ENCODE measurements around the gene PRKCI.
"Not testable (repeated sequence)": the region's sequence is repeated elsewhere in the genome, so short reads cannot be mapped to it uniquely, and the experiment has no call there.

PRKCI gene

DNA sequence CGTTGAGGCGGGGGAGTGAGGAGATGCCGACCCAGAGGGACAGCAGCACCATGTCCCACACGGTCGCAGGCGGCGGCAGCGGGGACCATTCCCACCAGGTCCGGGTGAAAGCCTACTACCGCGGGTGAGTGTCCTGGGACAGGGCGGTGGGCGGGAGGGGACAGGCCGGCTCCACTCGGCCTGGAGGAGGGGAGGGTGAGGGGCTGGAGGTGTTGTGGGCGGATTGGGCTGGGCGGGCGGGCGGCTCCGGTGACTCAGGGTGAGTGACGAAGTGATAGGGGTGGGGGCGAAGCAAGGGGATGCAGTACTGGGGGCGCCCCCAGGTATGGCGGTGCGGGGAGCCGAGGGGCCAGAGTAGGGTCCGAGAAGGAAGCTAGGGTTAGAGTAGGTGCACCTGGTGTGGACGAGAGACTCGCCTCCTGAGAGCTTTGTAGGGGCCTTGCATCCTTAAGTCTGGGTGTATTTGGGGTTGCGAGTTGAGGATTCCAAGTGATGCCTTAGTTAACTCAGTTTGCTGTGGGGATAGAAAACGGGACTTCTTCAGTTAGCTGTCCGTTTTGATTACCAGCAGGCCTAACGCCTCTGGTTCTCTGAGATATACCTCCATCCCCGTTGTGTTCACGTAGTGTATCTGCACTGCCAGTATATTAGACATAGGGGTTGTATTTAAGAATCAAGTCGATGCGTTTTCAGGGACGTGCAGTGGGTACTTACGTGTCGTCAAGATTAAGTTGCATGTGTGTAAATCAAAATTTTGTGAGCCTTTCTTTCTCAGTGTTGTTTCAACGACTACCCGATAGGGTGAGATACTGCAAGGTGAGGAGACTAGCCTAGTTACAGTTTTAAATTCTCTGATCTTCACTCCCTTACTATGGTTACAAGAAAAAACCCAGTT lies 670 bp downstream of the PRKCI start:
- DNase-seq (ENCODE audit: low read depth) = peak; percentile 22

DNA sequence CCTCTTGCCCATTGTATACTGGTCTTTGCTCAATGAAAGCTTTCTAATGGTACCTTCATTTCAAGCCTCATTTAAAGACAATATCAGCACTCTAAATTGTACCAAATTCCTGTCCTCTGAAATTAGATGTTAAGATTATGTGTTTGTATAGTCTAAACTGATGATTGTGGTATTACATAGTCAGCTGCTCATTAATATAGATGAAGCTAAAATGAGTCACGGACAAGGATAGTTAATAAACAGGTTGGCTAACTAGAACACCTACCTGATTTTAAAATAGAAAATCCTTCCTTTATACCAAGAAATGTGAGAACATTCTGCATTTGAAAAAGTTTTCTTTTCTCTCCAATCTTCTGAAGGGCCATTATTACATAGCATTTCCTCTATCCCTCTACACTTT lies 2.9 kb downstream of the PRKCI start:
- no peak for DNase-seq (ENCODE audit: low read depth)

DNA sequence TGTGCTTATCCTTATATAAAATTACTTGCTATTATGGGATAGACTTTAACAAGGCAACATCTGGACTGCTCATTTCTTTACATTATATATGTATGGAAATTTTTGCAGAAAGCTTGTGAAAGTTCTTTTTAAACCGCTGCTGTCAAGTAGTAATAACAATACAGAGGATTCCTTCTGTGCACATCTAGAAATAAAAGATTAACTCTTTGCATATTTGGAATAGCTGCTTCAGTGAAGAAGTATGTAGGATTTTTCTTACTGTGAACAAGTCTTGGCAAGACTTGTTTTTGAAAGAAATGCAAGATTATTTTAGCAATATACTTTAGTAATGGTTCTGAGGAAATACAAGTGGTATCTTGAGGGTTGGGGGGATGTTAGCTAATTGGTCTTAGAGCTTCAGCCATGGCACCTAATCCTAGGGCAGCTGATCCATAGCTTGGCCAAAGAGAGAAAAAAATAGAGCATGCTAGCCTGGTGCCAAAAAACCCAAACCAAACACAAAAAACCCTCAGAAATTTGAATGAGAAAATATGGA lies 4.3 kb downstream of the PRKCI start:
- DNase-seq (ENCODE audit: low read depth) = peak; percentile 48

DNA sequence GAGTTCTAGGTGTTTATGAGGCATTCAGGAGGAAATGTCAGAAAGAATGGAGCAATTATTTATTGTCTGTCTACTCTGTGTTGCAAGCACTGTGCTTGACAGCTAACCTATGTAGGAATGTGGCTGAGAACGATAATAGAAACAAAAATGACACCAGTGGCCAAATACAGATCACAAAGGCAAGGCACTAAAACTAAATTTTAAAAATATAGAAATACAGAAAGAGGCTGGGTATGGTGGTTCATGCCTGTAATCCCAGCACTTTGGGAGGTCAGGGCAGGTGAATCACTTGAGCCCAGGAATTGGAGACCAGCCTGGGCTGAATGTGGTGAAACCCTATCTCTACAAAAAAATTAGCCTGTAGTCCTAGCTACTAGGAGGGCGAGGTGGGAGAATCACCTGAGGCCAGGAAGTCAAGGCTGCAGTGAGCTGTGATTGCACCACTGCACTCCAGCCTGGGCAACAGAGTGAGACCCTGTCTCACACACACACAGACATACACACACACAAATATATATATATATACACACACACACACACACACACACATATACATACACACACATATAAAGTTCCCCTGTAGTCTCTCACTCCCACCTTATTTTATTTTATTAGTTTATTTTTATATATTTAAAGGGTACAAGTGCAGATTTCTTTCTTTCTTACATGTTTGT lies 6.0 kb downstream of the PRKCI start:
- DNase-seq (ENCODE audit: low read depth) = peak; percentile 49

DNA sequence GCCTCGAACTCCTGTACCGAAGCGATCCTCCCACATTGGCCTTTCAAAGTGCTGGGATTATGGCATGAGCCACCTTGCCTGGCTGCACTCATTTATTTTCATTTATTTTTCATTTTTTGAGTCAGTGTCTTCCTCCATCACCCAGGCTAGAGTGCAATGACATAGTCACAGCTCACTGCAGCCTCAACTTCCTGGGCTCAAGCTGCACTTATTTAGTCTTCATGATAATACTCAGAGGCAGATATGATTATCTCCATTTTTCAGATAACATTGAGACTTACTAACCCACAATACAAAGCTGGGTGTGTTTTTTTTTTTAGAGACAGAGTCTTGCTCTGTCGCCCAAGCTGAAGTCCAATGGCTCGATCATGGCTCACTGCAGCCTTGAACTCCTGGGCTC lies 10.0 kb downstream of the PRKCI start:
- peak; percentile 66 for DNase-seq (ENCODE audit: low read depth)

DNA sequence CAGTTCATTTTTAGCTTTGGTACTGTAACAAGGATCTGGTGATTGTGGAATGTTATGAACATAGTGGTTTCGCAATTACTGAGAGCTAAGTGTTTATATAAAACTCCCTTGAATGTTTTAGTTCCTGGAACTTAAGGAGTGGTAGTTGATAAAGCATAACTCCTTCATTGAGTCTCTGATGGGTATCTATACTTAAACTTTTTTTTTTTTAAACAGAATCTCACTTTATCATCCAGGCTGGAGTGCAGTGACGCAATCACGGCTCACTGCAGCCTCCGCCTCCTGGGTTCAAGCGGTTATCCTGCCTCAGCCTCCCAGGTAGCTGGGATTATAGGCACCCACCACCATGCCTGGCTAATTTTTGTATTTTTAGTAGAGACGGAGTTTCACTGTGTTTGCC lies 11.3 kb downstream of the PRKCI start:
- DNase-seq (ENCODE audit: low read depth) = peak; percentile 97

- DNase-seq (ENCODE audit: low read depth) = no peak
Measured at GRCh38 chr3:170240142-170240541, 17.9 kb downstream of the PRKCI start.

GRCh38 chr3:170240671-170241070 lies 18.4 kb downstream of the PRKCI start:
- peak; percentile 30 for DNase-seq (ENCODE audit: low read depth)

DNA sequence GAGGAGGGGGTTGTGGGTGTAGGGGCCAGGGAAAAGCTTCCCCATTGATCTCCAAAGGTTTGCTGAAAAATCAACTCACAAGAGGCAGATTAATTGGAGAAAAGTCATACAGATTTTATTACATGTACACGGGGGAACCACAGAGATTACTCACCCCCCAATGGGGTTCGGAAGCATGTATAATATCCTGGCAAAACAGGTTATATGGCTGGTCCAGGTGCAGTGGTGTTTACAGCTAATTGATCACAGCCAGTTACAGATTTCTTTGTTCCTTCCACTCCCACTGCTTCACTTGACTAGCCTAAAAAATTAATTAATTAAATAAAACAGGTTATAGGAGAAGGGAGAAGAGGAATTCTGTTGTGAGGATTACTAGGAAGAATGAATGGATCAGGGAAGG lies 22.4 kb downstream of the PRKCI start:
- DNase-seq (ENCODE audit: low read depth) = no peak

- no peak for DNase-seq (ENCODE audit: low read depth)
Measured at GRCh38 chr3:170247875-170248274, 25.7 kb downstream of the PRKCI start.

DNA sequence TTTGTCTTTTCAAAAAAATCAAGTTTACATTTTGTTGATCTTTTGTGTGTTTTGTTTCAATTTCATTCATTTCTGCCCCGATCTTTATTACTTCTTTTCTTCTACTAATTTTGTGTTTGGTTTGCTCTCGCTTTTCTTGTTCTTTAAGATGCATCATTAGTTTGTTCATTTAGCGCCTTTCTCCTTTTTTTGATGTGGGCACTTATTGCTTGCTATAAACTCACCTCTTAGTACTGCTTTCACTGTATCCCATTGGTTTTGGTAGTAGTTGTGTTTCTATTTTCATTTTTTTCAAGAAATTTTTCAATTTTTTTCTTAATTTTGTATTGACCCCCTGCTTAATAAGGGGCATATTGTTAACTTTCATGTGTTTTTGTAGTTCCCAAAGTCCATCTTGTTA lies 34.4 kb downstream of the PRKCI start:
- DNase-seq (ENCODE audit: low read depth) = no peak

DNA sequence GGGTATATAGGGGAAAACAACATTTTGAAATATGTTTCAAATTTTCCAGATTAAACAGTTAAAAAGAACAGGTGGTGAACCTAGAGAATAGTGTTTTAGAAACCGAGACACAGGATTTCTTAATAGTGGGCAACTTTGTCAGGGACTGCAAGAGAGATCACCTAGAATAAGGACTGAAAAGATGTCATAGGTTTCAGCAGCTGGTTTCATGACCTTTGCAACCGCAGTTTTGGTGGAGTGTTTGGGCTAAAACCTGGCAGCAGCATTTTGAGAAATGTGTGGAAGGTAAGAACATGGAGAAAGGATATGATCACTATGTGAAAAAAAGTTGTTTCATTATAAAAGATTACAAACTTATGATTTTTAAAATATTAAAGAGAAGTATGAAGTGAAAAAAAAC lies 34.9 kb downstream of the PRKCI start:
- no peak for DNase-seq (ENCODE audit: low read depth)

DNA sequence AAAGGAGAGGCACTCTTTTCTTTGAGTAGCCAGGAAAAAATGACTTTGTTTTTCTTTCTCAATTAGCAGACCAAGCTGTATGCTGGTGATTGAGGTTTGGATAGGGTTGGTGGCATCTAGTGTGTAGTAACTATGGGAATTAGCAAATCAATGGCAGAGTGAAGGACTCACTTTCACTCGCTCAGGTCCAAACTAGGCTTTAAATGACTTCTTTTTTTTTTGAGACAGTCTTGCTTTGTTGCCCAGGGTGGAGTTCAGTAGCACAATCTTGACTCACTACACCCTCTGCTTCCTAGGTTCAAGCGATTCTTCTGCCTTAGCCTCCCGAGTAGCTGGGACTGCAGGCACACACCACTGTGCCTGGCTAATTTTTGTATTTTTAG lies 35.9 kb downstream of the PRKCI start:
- no peak for DNase-seq (ENCODE audit: low read depth)

- DNase-seq (ENCODE audit: low read depth) = peak; percentile 41
Measured at GRCh38 chr3:170259907-170260306, 37.7 kb downstream of the PRKCI start.

GRCh38 chr3:170267793-170268192 lies 45.6 kb downstream of the PRKCI start:
- no peak for DNase-seq (ENCODE audit: low read depth)

DNA sequence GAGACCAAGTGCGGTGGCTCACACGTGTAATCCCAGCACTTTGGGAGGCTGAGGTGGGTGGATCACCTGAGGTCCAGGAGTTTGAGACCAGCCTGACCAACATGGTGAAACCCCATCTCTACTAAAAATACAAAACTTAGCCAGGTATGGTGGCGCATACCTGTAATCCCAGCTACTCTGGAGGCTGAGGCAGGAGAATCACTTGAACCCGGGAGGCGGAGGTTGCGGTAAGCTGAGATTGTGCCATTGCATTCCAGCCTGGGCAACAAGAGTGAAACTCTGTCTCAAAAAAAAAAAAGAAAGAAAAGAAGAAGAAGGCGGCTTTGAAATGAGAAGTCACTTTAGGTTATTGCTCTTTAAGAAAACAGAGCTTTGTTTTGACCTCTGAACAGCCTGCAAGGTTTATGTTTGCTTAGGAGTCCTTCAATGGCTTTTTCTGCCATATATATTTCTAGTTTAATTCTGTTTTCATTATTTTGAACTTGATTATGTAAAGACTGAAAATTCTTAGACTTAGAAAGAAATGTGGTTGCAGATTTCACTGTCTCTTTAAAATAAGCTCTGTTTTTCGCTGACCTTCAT lies 47.5 kb downstream of the PRKCI start:
- DNase-seq (ENCODE audit: low read depth) = not testable (repeated sequence)

DNA sequence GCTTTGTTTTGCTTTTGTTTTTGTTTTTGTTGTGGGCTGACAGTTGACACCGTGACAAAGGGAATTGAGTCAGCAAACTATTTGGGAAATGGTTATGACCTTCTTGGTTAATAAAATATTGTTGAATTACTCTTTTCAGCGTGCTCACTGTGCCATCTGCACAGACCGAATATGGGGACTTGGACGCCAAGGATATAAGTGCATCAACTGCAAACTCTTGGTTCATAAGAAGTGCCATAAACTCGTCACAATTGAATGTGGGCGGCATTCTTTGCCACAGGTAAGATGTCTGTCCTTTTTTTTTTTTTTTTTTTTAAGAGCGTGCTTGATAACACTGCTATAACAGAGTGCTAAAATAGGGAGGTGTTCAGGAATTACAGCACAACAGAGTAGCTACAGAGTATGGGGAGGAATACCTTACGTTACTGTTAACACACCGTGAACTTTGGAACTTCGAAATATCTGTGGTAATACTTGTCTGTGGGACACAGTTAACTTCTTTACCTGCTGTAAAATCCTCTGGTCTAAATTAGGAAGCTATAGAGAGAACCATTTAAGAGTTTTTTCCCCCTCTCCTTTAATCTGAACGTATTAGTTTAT lies 48.2 kb downstream of the PRKCI start:
- DNase-seq (ENCODE audit: low read depth) = no peak

GRCh38 chr3:170274641-170275040 lies 52.4 kb downstream of the PRKCI start:
- no peak for DNase-seq (ENCODE audit: low read depth)

DNA sequence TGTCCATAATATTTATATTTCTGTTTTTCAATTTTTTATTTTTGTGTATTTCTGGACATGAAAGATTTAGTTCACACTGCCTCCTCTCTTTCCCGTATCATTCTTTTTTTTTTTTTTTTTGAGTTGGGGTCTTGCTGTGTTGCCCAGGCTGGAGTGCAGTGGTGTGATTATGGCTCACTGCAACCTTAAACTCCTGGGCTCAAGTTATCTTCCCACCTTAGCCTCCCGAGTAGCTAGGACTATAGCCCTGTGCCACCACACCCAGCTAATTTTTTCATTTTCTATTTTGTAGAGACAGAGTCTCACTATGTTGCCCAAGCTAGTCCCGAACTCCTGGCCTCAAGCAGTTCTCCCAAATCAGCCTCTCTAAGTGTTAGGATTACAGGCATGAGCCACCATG lies 53.6 kb downstream of the PRKCI start:
- no peak for DNase-seq (ENCODE audit: low read depth)

- DNase-seq (ENCODE audit: low read depth) = not testable (repeated sequence)
Measured at GRCh38 chr3:170277311-170277710, 55.1 kb downstream of the PRKCI start.

- no peak for DNase-seq (ENCODE audit: low read depth)
Measured at GRCh38 chr3:170277833-170278580, 55.8 kb downstream of the PRKCI start.

- no peak for DNase-seq (ENCODE audit: low read depth)
Measured at GRCh38 chr3:170278627-170279026, 56.4 kb downstream of the PRKCI start.
